Body of pancreas (tissue), 4 donors: ENCODE data around the gene MKNK1. TPM values are rescaled to one million over a fixed set of nuclear protein-coding genes. Genes with fewer than 3 reads are reported as not detected.

Experiments
- ATAC-seq: fragments of 150-250 bp; one replicate; pipeline ENCODE4 v1.9.1; 2016
- DNase-seq, 4 donors: peaks; one replicate each; pipeline ENCODE4 v3.0.0-alpha.2; 2019
- H3K27ac ChIP-seq, 4 donors: fragments of 200-600 bp; sonication (generic); 1 replicate in 3 of 4; 2 replicates in 1 of 4; pipeline versions ENCODE4 v1.5.1 to v1.6.1; 2016 to 2019; ENCODE audit warnings: mild to moderate bottlenecking in 1 of 4, mixed read lengths in 1 of 4, moderate library complexity in 1 of 4
- H3K27me3 ChIP-seq, 2 donors: fragments of 200-600 bp; sonication (generic); one replicate each; pipeline ENCODE4 v1.6.0; 2016; ENCODE audit warnings: mild to moderate bottlenecking in 1 of 2
- H3K36me3 ChIP-seq, 2 donors: fragments of 200-600 bp; sonication (generic); replicated peaks in 1 of 2; 2 replicates each; pipeline ENCODE4 v1.5.1; 2016; ENCODE audit warnings: low read depth in 2 of 2; ENCODE audit not compliant: insufficient read depth in 1 of 2
- H3K4me1 ChIP-seq: fragments of 200-600 bp; sonication (generic); one replicate; pipeline ENCODE4 v1.6.0; 2016
- H3K4me3 ChIP-seq, 2 donors: fragments of 200-600 bp; sonication (generic); 1 replicate in 1 of 2; 2 replicates in 1 of 2; pipeline ENCODE4 v1.5.1; 2016 to 2019
- H3K9me3 ChIP-seq, 3 donors: fragments of 200-600 bp; sonication (generic); 1 replicate in 2 of 3; 2 replicates in 1 of 3; pipeline ENCODE4 v1.5.1; 2016
- CTCF ChIP-seq, 7 experiments: fragments of 450-650 bp in 4 of 7; fragments of 200-600 bp in 3 of 7; sonication (generic) in 3 of 7; IDR thresholded peaks; one replicate each; pipeline ENCODE4 v1.5.1; 2016 to 2019; ENCODE audit warnings: antibody characterized with exemption in 7 of 7
- POLR2A ChIP-seq, 3 donors: fragments of 450-650 bp; IDR thresholded peaks; one replicate each; pipeline ENCODE4 v1.6.1; 2016; ENCODE audit warnings: antibody characterized with exemption in 3 of 3, mild to moderate bottlenecking in 2 of 3
- WGBS, 2 donors: methylation state at CpG; one replicate each; pipeline ENCODE4 v1.1.5; 2017; 5-methylcytosine and 5-hydroxymethylcytosine counted together
- intact Hi-C: fragments of 100-400 bp; cut with DNase I; formaldehyde crosslinking; loops from one replicate; pipeline ENCODE4 v1.15.1; 2023
- total RNA-seq, 2 donors: library from RNA; depleted of rRNA; stranded (reverse); fragments of >200 nt; gene quantifications; one replicate each; pipeline ENCODE4 v1.1.0, GENCODE V29; 2016

The MKNK1 gene
- total RNA-seq, 2 donors from 2014 or later: 155 to 238 TPM

- Histone ChIP-seq H3K27me3 (no peaks in the 10 kb centered on the region), H3K9me3 (no peaks in the 10 kb centered on the region), H3K36me3 (peaks cover 0 to 13% of the 10 kb centered on the region in 2 donors), H3K27ac (no peak overlapping the region), H3K4me1 (peaks cover 17% of the 10 kb centered on the region), H3K4me3 (no peak overlapping the region)
- 84 to 95% methylated on average over 6 of the region's 6 CpGs for WGBS, 2 donors
- no peak for ATAC-seq
- no peak for DNase-seq
- intact Hi-C loops: no loop called here
- no peak for TF ChIP-seq POLR2A (IDR thresholded peaks at IDR 0.05)
- TF ChIP-seq CTCF (IDR thresholded peaks at IDR 0.05): no peak
Observed at GRCh38 chr1:46571691-46572225, 32.3 kb downstream of the MKNK1 start.

GRCh38 chr1:46569884-46570725, 34.0 kb downstream of the MKNK1 start:
- Histone ChIP-seq H3K4me3 (no peak overlapping the region), H3K4me1 (peaks cover 17% of the 10 kb centered on the region), H3K9me3 (no peaks in the 10 kb centered on the region), H3K36me3 (peaks cover 0 to 14% of the 10 kb centered on the region in 2 donors), H3K27me3 (no peaks in the 10 kb centered on the region), H3K27ac (no peak overlapping the region)
- TF ChIP-seq CTCF (IDR thresholded peaks at IDR 0.05): no peak
- TF ChIP-seq POLR2A (IDR thresholded peaks at IDR 0.05): no peak
- 63 to 74% methylated on average over 13 to 14 of the region's 14 CpGs for WGBS, 2 donors
- DNase-seq (no peak), ATAC-seq (no peak)
- intact Hi-C loops: no loop called here

- Histone ChIP-seq H3K4me3 (no peak overlapping the region), H3K27me3 (no peaks in the 10 kb centered on the region), H3K9me3 (no peaks in the 10 kb centered on the region), H3K4me1 (peaks cover 10% of the 10 kb centered on the region), H3K27ac (no peak overlapping the region), H3K36me3 (peaks cover 0 to 20% of the 10 kb centered on the region in 2 donors)
- intact Hi-C loops: no loop called here
- no peak for ATAC-seq
- WGBS, 2 donors: 80 to 81% methylated on average over 4 of the region's 4 CpGs
- no peak for DNase-seq
- TF ChIP-seq CTCF (IDR thresholded peaks at IDR 0.05) (no peak), POLR2A (IDR thresholded peaks at IDR 0.05) (no peak)
Observed at GRCh38 chr1:46569116-46569515, 35.0 kb downstream of the MKNK1 start.

GRCh38 chr1:46568461-46568891, 35.6 kb downstream of the MKNK1 start:
- WGBS, 2 donors: 77 to 88% methylated on average over 6 of the region's 6 CpGs
- Histone ChIP-seq H3K4me3 (no peak overlapping the region), H3K9me3 (no peaks in the 10 kb centered on the region), H3K36me3 (peaks cover 0 to 20% of the 10 kb centered on the region in 2 donors), H3K27ac (no peak overlapping the region), H3K4me1 (peaks cover 3% of the 10 kb centered on the region), H3K27me3 (no peaks in the 10 kb centered on the region)
- TF ChIP-seq POLR2A (IDR thresholded peaks at IDR 0.05) (no peak), CTCF (IDR thresholded peaks at IDR 0.05) (no peak)
- DNase-seq (no peak), ATAC-seq (no peak)
- intact Hi-C loops: no loop called here
